Astrocyte of the spinal cord (primary cell): ENCODE measurements around the gene ACAP3.

Experiments
- DNase-seq: peaks from one replicate; pipeline ENCODE4 v3.0.0; 2011; ENCODE audit warnings: low read depth, low spot score
- H3K4me3 ChIP-seq: 2 replicates; pipeline ENCODE4 v1.5.1; 2011; ENCODE audit warnings: low read depth, mild to moderate bottlenecking, low read length, moderate library complexity
- in situ Hi-C: cut with HindIII; loops from 2 replicates; pipeline ENCODE4 v1.10.0; 2017; ENCODE audit warnings: low sequenced_read_pairs
- TF ChIP-seq, protein P1 (sequence below): IDR thresholded peaks from 2 replicates; pipeline ENCODE4 v1.5.1; 2012; ENCODE audit warnings: low read depth, mild to moderate bottlenecking, low read length, inconsistent platforms

ACAP3 gene

DNA sequence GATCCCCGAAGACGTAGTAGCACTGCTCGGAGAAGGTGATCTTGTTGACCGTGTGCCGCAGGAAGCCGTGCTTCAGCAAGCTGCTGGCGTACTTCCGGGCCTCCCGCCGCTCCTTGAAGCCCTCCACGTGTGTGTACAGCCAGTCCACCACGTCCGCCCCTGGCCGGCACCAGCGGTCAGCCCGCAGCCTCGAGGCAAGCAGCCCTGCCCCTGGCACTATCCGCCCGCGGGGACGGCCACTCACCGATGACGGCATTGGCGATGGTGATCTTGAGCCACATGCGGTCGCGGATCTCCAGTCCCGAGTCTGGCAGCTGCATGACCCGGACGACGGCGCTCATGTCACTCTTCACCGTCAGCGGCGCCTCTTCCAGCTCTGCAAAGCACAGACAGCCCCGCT, 30.5 kb upstream of the ACAP3 start:
- TF ChIP-seq, protein P1, sequence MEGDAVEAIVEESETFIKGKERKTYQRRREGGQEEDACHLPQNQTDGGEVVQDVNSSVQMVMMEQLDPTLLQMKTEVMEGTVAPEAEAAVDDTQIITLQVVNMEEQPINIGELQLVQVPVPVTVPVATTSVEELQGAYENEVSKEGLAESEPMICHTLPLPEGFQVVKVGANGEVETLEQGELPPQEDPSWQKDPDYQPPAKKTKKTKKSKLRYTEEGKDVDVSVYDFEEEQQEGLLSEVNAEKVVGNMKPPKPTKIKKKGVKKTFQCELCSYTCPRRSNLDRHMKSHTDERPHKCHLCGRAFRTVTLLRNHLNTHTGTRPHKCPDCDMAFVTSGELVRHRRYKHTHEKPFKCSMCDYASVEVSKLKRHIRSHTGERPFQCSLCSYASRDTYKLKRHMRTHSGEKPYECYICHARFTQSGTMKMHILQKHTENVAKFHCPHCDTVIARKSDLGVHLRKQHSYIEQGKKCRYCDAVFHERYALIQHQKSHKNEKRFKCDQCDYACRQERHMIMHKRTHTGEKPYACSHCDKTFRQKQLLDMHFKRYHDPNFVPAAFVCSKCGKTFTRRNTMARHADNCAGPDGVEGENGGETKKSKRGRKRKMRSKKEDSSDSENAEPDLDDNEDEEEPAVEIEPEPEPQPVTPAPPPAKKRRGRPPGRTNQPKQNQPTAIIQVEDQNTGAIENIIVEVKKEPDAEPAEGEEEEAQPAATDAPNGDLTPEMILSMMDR = no peak
- no peak for DNase-seq
- in situ Hi-C loops = no loop called here
- no peak overlapping the region for H3K4me3 ChIP-seq

DNA sequence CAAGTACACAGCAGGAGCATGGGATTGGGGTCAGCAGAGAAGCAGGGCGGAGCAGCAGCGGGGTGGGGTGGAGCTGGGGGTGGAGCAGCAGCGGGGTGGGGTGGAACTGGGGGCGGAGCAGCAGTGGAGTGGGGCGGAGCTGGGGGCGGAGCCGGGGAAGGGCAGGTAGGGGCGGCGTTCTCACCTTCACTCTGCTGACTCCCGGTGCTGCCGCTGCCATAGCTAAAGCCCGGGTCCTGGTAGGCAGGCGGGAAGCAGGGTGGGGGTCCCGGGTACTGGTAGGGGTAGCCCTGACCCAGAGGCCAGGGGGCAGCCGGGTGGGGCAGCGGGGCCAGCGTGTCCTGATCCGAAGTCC, 30.0 kb upstream of the ACAP3 start:
- TF ChIP-seq, protein P1 = no peak
- no peak overlapping the region for H3K4me3 ChIP-seq
- in situ Hi-C loops = no loop called here
- DNase-seq = no peak

DNA sequence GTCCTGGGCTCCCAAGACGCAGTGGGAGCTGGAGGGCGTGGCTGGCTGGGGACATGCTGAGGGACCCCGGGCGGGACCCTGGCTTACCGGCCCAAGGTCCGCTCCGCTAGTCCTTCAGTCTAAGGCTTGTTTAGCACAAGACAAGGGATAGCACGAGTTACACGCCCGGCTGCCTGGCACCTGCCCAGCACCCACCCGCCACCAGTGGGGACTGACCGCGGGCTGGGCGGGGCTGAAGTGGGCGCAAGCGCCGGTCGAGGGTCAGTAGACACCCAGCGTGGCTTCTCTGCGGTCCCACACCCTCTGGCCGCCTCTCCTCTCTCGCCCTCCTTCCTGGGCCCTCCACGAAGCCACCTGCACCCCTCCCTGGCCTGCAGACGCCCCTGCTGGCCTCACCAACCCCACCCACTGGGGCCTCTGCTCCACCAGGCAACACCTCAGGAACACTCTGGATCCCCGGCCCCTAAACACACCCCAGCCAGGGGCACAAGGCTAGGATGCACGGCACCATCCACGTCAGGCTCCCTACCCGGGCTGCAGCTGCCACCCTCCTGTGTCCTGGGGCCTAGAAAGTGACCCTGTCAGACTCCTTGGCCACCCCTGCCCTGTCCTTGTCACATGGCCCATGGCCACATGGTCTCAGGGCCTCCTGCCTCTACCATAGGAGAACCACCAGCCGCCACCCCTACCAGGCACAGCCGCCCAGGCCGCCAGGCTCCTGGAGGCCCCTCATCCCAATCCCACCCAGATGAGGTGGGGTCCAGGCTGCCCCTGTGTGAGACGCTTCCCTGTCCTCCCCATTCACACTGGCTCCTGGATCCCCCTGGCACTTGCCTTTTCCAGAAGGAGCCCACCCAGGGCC, 29.4 kb upstream of the ACAP3 start:
- no peak for DNase-seq
- TF ChIP-seq, protein P1 = no peak
- in situ Hi-C loops = no loop called here
- no peak overlapping the region for H3K4me3 ChIP-seq

DNA sequence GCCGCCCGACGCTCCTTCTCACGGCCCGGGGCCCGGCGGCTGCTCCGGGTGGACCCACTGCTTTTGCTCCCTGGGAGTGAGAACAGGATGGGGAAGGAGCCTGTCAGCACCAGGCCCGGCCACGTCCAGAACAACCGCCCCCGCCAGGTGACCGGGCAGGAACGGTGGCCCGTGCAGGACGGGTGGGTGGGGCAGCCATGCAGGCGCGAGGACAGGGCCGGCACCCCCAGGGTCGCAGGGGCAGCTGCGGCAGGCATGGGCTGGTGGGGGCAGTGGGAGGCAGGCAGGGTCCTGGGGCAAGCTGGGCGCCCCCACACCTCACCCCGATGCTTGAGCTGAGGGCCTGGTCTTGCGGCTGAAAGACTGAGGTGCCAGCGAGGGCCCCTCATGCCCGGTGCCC, 28.7 kb upstream of the ACAP3 start:
- no peak overlapping the region for H3K4me3 ChIP-seq
- DNase-seq = no peak
- TF ChIP-seq, protein P1 = no peak
- in situ Hi-C loops = no loop called here

DNA sequence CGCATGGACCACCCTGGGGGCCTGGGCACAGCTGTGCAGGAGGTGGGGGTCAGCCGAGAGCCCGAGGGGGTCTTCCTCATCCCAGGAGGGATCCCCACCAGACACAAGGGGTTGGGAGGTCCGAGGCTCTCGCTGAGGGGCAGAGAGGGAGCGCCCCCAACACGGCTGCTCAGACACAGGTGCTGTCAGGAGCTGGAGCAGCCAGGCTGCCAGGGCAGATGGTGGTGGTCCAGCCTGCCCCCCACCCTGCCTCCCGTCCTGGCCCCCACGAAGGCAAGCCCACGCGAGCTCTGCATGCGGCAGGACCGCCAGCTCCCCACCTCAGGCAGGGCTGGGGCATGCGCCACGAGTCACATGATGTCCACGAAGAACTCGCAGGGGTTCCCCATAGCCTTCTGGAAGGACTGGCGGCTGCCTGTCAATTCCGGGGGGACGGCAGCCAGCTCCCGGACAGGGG, 28.1 kb upstream of the ACAP3 start:
- TF ChIP-seq, protein P1 = no peak
- DNase-seq = no peak
- no peak overlapping the region for H3K4me3 ChIP-seq
- in situ Hi-C loops = no loop called here

DNA sequence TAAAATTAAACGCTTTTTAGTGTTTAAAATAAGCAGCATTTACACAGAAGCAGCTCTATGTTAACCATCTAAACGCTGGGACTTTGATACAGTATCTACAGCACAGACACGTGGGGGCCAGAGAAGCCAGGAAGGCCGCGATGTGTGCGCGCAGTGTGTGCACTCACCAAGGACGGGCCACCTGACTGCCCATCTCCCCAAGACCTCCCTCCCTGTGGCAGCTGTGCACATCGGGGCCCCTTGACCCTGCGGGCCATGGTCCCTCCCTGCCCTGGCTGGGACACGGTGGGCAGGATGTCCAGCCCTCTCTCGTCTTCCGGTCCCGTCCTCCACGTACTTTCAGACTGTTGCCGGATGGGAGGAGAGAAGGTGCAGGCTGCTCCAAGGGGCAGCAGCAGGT, 27.6 kb upstream of the ACAP3 start:
- TF ChIP-seq, protein P1 = no peak
- no peak overlapping the region for H3K4me3 ChIP-seq

More for the DNA sequence above, 27.6 kb upstream of the ACAP3 start:
- DNase-seq = no peak
- in situ Hi-C loops = no loop called here
